Measurements from ENCODE around the gene DPP6. TPM values are rescaled to one million over a fixed set of nuclear protein-coding genes. Genes with fewer than 3 reads are reported as not detected.

The DPP6 gene
- total RNA-seq, 1 donor from 2014 or later: not detected

- H3K4me3 Mint-ChIP-seq (ENCODE audit: unreplicated experiment): no peak overlapping the region
- peaks cover 16% of the 10 kb centered on the region for H3K36me3 Mint-ChIP-seq (ENCODE audit: unreplicated experiment)
- TF ChIP-seq, protein P1, sequence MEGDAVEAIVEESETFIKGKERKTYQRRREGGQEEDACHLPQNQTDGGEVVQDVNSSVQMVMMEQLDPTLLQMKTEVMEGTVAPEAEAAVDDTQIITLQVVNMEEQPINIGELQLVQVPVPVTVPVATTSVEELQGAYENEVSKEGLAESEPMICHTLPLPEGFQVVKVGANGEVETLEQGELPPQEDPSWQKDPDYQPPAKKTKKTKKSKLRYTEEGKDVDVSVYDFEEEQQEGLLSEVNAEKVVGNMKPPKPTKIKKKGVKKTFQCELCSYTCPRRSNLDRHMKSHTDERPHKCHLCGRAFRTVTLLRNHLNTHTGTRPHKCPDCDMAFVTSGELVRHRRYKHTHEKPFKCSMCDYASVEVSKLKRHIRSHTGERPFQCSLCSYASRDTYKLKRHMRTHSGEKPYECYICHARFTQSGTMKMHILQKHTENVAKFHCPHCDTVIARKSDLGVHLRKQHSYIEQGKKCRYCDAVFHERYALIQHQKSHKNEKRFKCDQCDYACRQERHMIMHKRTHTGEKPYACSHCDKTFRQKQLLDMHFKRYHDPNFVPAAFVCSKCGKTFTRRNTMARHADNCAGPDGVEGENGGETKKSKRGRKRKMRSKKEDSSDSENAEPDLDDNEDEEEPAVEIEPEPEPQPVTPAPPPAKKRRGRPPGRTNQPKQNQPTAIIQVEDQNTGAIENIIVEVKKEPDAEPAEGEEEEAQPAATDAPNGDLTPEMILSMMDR (IDR thresholded peaks at IDR 0.05; ENCODE audit: partially characterized antibody, unreplicated experiment): no peak
- no peak for DNase-seq
- H3K27ac Mint-ChIP-seq (ENCODE audit: unreplicated experiment): no peak overlapping the region
- H3K9me3 Mint-ChIP-seq (ENCODE audit: unreplicated experiment): peaks cover 28% of the 10 kb centered on the region
- H3K4me1 Mint-ChIP-seq (ENCODE audit: low read depth, unreplicated experiment): no peaks in the 10 kb centered on the region
- H3K27me3 Mint-ChIP-seq (ENCODE audit: unreplicated experiment): peaks cover 2% of the 10 kb centered on the region
Observed at GRCh38 chr7:154633641-154634040, 581.4 kb downstream of the DPP6 start.

GRCh38 chr7:154638286-154638685 is 586.1 kb downstream of the DPP6 start:
- Mint-ChIP-seq H3K9me3 (ENCODE audit: unreplicated experiment) (peaks cover 16% of the 10 kb centered on the region), H3K36me3 (ENCODE audit: unreplicated experiment) (peaks cover 14% of the 10 kb centered on the region), H3K27ac (ENCODE audit: unreplicated experiment) (no peak overlapping the region), H3K4me3 (ENCODE audit: unreplicated experiment) (no peak overlapping the region), H3K4me1 (ENCODE audit: low read depth, unreplicated experiment) (no peaks in the 10 kb centered on the region), H3K27me3 (ENCODE audit: unreplicated experiment) (peaks cover 2% of the 10 kb centered on the region)
- TF ChIP-seq, protein P1 (IDR thresholded peaks at IDR 0.05; ENCODE audit: partially characterized antibody, unreplicated experiment): no peak
- no peak for DNase-seq

GRCh38 chr7:154640266-154640865 is 588.2 kb downstream of the DPP6 start:
- Mint-ChIP-seq H3K4me1 (ENCODE audit: low read depth, unreplicated experiment) (no peaks in the 10 kb centered on the region), H3K27ac (ENCODE audit: unreplicated experiment) (no peak overlapping the region), H3K27me3 (ENCODE audit: unreplicated experiment) (peaks cover 2% of the 10 kb centered on the region), H3K36me3 (ENCODE audit: unreplicated experiment) (peaks cover 14% of the 10 kb centered on the region), H3K9me3 (ENCODE audit: unreplicated experiment) (peaks cover 15% of the 10 kb centered on the region), H3K4me3 (ENCODE audit: unreplicated experiment) (no peak overlapping the region)
- TF ChIP-seq, protein P1 (IDR thresholded peaks at IDR 0.05; ENCODE audit: partially characterized antibody, unreplicated experiment): no peak
- no peak for DNase-seq

DNA sequence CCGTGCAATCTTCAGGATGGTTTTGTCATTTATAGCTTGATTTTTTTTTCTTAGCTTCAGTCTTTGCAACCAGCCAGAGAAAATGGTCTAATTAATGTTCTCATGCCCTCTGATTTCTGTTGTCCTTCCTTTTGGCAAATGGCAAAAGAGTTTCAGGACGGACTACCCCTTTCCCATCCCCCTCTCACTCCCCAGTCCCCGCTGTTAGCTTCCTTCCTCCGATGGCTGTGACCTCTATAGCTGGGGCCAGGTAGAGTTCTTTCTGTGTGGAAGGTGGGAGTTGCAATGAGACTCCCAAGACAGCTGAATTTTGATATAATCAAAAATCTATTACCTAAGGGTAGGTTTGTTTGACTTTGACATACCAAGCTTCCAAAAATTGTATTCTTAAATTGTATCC is 588.7 kb downstream of the DPP6 start:
- Mint-ChIP-seq H3K4me3 (ENCODE audit: unreplicated experiment) (no peak overlapping the region), H3K9me3 (ENCODE audit: unreplicated experiment) (peaks cover 14% of the 10 kb centered on the region), H3K27me3 (ENCODE audit: unreplicated experiment) (peaks cover under 1% of the 10 kb centered on the region), H3K4me1 (ENCODE audit: low read depth, unreplicated experiment) (no peaks in the 10 kb centered on the region), H3K36me3 (ENCODE audit: unreplicated experiment) (peaks cover 11% of the 10 kb centered on the region), H3K27ac (ENCODE audit: unreplicated experiment) (no peak overlapping the region)
- DNase-seq: no peak
- TF ChIP-seq, protein P1 (IDR thresholded peaks at IDR 0.05; ENCODE audit: partially characterized antibody, unreplicated experiment): no peak

GRCh38 chr7:154644366-154644765 is 592.2 kb downstream of the DPP6 start:
- DNase-seq: no peak
- H3K27me3 Mint-ChIP-seq (ENCODE audit: unreplicated experiment): peaks cover 2% of the 10 kb centered on the region
- H3K4me3 Mint-ChIP-seq (ENCODE audit: unreplicated experiment): no peak overlapping the region
- peaks cover 8% of the 10 kb centered on the region for H3K9me3 Mint-ChIP-seq (ENCODE audit: unreplicated experiment)
- TF ChIP-seq, protein P1 (IDR thresholded peaks at IDR 0.05; ENCODE audit: partially characterized antibody, unreplicated experiment): no peak
- no peaks in the 10 kb centered on the region for H3K4me1 Mint-ChIP-seq (ENCODE audit: low read depth, unreplicated experiment)
- peaks cover 9% of the 10 kb centered on the region for H3K36me3 Mint-ChIP-seq (ENCODE audit: unreplicated experiment)
- H3K27ac Mint-ChIP-seq (ENCODE audit: unreplicated experiment): no peak overlapping the region

Data from glutamatergic neuron (in vitro differentiated cells).